GM12878 (cell line): ENCODE data around the gene MAGIX. TPM values are rescaled to one million over a fixed set of nuclear protein-coding genes. Genes with fewer than 3 reads are reported as not detected.

ENCODE experiments used
- ATAC-seq: fragments of 200-7000 bp; cut with Tn5 transposase; 3 replicates; pipeline ENCODE4 v1.9.1; 2020; ENCODE audit warnings: mild to moderate bottlenecking, moderate library complexity
- BruUV-seq: library from RNA; stranded (reverse); fragments of 400-500 nt; replicated peaks from 2 replicates; lab custom pipeline; 2021; lab: Mats Ljungman, UMichigan
- CTCF ChIA-PET: fragments of 300-600 bp; sonication (Branson Sonifier 250); formaldehyde crosslinking; extraction: SDS; loops from one replicate; lab custom pipeline; 2021; ENCODE audit warnings: inconsistent platforms; lab: Yijun Ruan, JAX
- POLR2A ChIA-PET: fragments of 350-600 bp; formaldehyde crosslinking; extraction: SDS; loops from one replicate; lab custom pipeline; 2021; ENCODE audit warnings: inconsistent platforms; lab: Charles Lee
- RAD21 ChIA-PET: fragments of 300-600 bp; sonication (Branson Sonifier 250); formaldehyde crosslinking; loops from one replicate; lab custom pipeline; 2023; ENCODE audit warnings: antibody characterized with exemption; ENCODE audit not compliant: unreplicated experiment; lab: Charles Lee
- SMC1A ChIA-PET: fragments of 300-600 bp; sonication (Branson Sonifier 250); formaldehyde crosslinking; loops from one replicate; lab custom pipeline; 2023; ENCODE audit not compliant: unreplicated experiment, uncharacterized antibody; lab: Charles Lee
- DNase-seq: peaks from one replicate; pipeline ENCODE4 v3.0.0-alpha.2; 2011; ENCODE audit warnings: low read depth, low spot score
- FAIRE-seq: peaks from 3 replicates; lab custom pipeline; 2011; peaks lifted over from hg19 to GRCh38; lab: Jason Lieb, UNC
- H2AFZ ChIP-seq: 2 replicates; pipeline ENCODE4 v1.6.0; 2011; ENCODE audit warnings: low read depth, low read length, control low read depth; ENCODE audit not compliant: control insufficient read depth
- H3K27ac ChIP-seq: 2 replicates; pipeline ENCODE4 v1.5.1; 2011; ENCODE audit warnings: control low read depth; ENCODE audit not compliant: control insufficient read depth, insufficient read depth
- H3K27me3 ChIP-seq, 2 experiments: replicated peaks in 1 of 2; 2 replicates each; pipeline versions ENCODE4 v1.6.0 to v1.6.1; 2011; ENCODE audit warnings: low read length in 1 of 2; ENCODE audit not compliant: control insufficient read depth in 2 of 2, insufficient read depth in 2 of 2
- H3K36me3 ChIP-seq, 2 experiments: 2 replicates each; pipeline ENCODE4 v1.5.1; 2011; ENCODE audit warnings: low read length in 1 of 2; ENCODE audit not compliant: control insufficient read depth in 2 of 2, insufficient read depth in 2 of 2
- H3K4me1 ChIP-seq: 2 replicates; pipeline ENCODE4 v1.6.1; 2011; ENCODE audit warnings: mild to moderate bottlenecking, low read length, moderate library complexity, mixed read lengths; ENCODE audit not compliant: control insufficient read depth, insufficient read depth
- H3K4me2 ChIP-seq: 2 replicates; pipeline ENCODE4 v1.6.0; 2011; ENCODE audit warnings: control low read depth; ENCODE audit not compliant: control insufficient read depth, insufficient read depth
- H3K4me3 ChIP-seq: fragments of 200-600 bp; sonication (generic); 2 replicates; pipeline ENCODE4 v1.5.1; 2016
- H3K79me2 ChIP-seq: 2 replicates; pipeline ENCODE4 v1.6.0; 2011; ENCODE audit warnings: low read length; ENCODE audit not compliant: control insufficient read depth, insufficient read depth
- H3K9ac ChIP-seq: 2 replicates; pipeline ENCODE4 v1.8.0; 2011; ENCODE audit warnings: low read length, control low read depth, mixed read lengths; ENCODE audit not compliant: control insufficient read depth, insufficient read depth
- H3K9me3 ChIP-seq: replicated peaks from 3 replicates; pipeline ENCODE4 v1.5.1; 2011; ENCODE audit warnings: mild to moderate bottlenecking, low read length; ENCODE audit not compliant: control insufficient read depth, insufficient read depth
- H4K20me1 ChIP-seq: 2 replicates; pipeline ENCODE4 v1.6.0; 2011; ENCODE audit not compliant: control insufficient read depth, insufficient read depth
- ATF2 ChIP-seq: IDR thresholded peaks from 2 replicates; pipeline ENCODE4 v1.6.1; 2012; ENCODE audit warnings: low read length, inconsistent platforms
- FOS ChIP-seq: IDR thresholded peaks from 3 replicates; pipeline ENCODE4 v1.6.1; 2011; ENCODE audit warnings: borderline replicate concordance; ENCODE audit not compliant: insufficient read length; ENCODE audit errors: extremely low read depth
- MLLT1 ChIP-seq: fragments of 450-650 bp; IDR thresholded peaks from 2 replicates; pipeline ENCODE4 v1.6.1; 2016; ENCODE audit warnings: mild to moderate bottlenecking
- SRF ChIP-seq, 2 experiments: IDR thresholded peaks; 2 replicates each; pipeline ENCODE4 v1.6.1; 2011; ENCODE audit warnings: low read depth in 2 of 2, low read length in 2 of 2, mild to moderate bottlenecking in 1 of 2, moderate library complexity in 1 of 2
- STAT1 ChIP-seq: fragments of 450-650 bp; conservative IDR thresholded peaks from 2 replicates; pipeline ENCODE4 v1.6.1; 2014; ENCODE audit warnings: antibody characterized with exemption, mild to moderate bottlenecking
- WGBS: methylation state at CpG from one replicate; pipeline ENCODE4 v1.1.6; 2016; ENCODE audit warnings: low lambda C conversion rate; ENCODE audit not compliant: insufficient replicate concordance, insufficient coverage; ENCODE audit errors: missing lambda C conversion rate; 5-methylcytosine and 5-hydroxymethylcytosine counted together
- in situ Hi-C: fragments of 300-500 bp; cut with MboI; formaldehyde crosslinking; loops from 9 replicates; pipeline ENCODE4 v1.14.3; 2018; ENCODE audit warnings: mixed read lengths
- intact Hi-C: fragments of 100-400 bp; cut with micrococcal nuclease; formaldehyde crosslinking; loops from one replicate; pipeline ENCODE4 v1.14.2; 2022; ENCODE audit not compliant: unreplicated experiment
- polyA plus RNA-seq, 11 experiments: library from polyadenylated mRNA; depleted of rRNA in 4 of 11; unstranded in 6 of 11; stranded (reverse) in 5 of 11; fragments of >200 nt; fragmentation: Nextera tagmentation in 4 of 11; fragmentation: Illumina TruSeq in 1 of 11; extraction: Ambion mirVana in 4 of 11; extraction: Trizol in 1 of 11; gene quantifications; 1 replicate in 1 of 11; 2 replicates in 10 of 11; pipeline versions ENCODE4 v1.2.1 to v1.2.3, GENCODE V29; 2011 to 2016; ENCODE audit warnings: inconsistent platforms in 2 of 11, missing spikeins in 2 of 11, low read depth in 1 of 11
- total RNA-seq, 4 experiments: library from RNA; depleted of rRNA in 3 of 4; stranded (reverse); fragments of >200 nt in 3 of 4; fragmentation: Illumina TruSeq in 1 of 4; extraction: Trizol in 1 of 4; gene quantifications; 2 replicates each; pipeline versions ENCODE4 v1.2.1 to v1.2.3, GENCODE V29; 2013 to 2021

The MAGIX gene
- total and polyA plus RNA-seq, 10 of the 15 experiments (the other 5 are each of a cell fraction or from before 2014, with no cell fraction given): 0.03 to 2.5 (median 0.82) TPM

- intact Hi-C loops: no loop called here
- SMC1A ChIA-PET: no interaction called here
- in situ Hi-C loops: no loop called here
- Histone ChIP-seq H3K9ac (no peak overlapping the region), H4K20me1 (no peaks in the 10 kb centered on the region), H3K4me2 (no peak overlapping the region), H3K9me3 (no peaks in the 10 kb centered on the region), H3K36me3 (no peaks in the 10 kb centered on the region), H2AFZ (no peak overlapping the region), H3K27ac (no peak overlapping the region), H3K4me1 (no peaks in the 10 kb centered on the region), H3K4me3 (no peak overlapping the region), H3K79me2 (no peaks in the 10 kb centered on the region), H3K27me3 (no peaks in the 10 kb centered on the region)
- RAD21 ChIA-PET: no interaction called here
- 23% methylated on average over 1 of the region's 1 CpG for WGBS
- ATAC-seq (no peak), FAIRE-seq (no peak), DNase-seq (no peak)
- CTCF ChIA-PET: interaction anchor here (5.2 kb wide), 1 partner anchor 10 kb away, joined by 17 read pairs; no protein-coding TSS in a partner anchor
- TF ChIP-seq FOS (no peak), ATF2 (no peak), MLLT1 (no peak)
- no TSS peak for BruUV-seq
- POLR2A ChIA-PET: no interaction called here
Observed at GRCh38 chrX:49133759-49134158, 28.8 kb upstream of the MAGIX start.

GRCh38 chrX:49137492-49137891, 25.1 kb upstream of the MAGIX start:
- H3K4me1 ChIP-seq: no peaks in the 10 kb centered on the region
- SMC1A ChIA-PET: interaction anchor here (1.0 kb wide), 1 partner anchor 10 kb away, joined by 3 read pairs; no protein-coding TSS in a partner anchor

More at GRCh38 chrX:49137492-49137891, 25.1 kb upstream of the MAGIX start:
- TF ChIP-seq SRF (IDR thresholded peaks at IDR 0.05; ENCODE audit: low read depth in 2 of 2, low read length in 2 of 2): no peak
- TF ChIP-seq STAT1: no peak
- Histone ChIP-seq H3K4me2 (no peak overlapping the region), H4K20me1 (no peaks in the 10 kb centered on the region), H3K36me3 (no peaks in the 10 kb centered on the region), H2AFZ (no peak overlapping the region), H3K27ac (no peak overlapping the region), H3K9ac (no peak overlapping the region), H3K79me2 (no peaks in the 10 kb centered on the region), H3K27me3 (no peaks in the 10 kb centered on the region), H3K4me3 (no peak overlapping the region), H3K9me3 (no peaks in the 10 kb centered on the region; the same call in 2 of the 3 replicates)
- no peak for FAIRE-seq
- POLR2A ChIA-PET: interaction anchor here (0.6 to 0.9 kb wide), 4 partner anchors 13 to 26 kb away, joined by 3 to 6 read pairs (median 3); no protein-coding TSS in a partner anchor
- intact Hi-C loops: no loop called here
- BruUV-seq: no TSS peak
- ATAC-seq: no peak
- CTCF ChIA-PET: interaction anchor here (1.8 kb wide), 1 partner anchor 55 kb away, joined by 5 read pairs; no protein-coding TSS in a partner anchor
- in situ Hi-C loops: no loop called here
- DNase-seq: no peak
- RAD21 ChIA-PET: no interaction called here
- 67% methylated on average over 1 of the region's 1 CpG for WGBS
